Astrocyte (in vitro differentiated cells and primary cell): Measurements from ENCODE around the gene RNU11. TPM values are rescaled to one million over a fixed set of nuclear protein-coding genes. Genes with fewer than 3 reads are reported as not detected.

Experiments
- DNase-seq: peaks from one replicate; pipeline ENCODE4 v3.0.0-alpha.2; 2010; ENCODE audit warnings: low read depth
- FAIRE-seq: peaks from 2 replicates; lab custom pipeline; 2011; peaks lifted over from hg19 to GRCh38; lab: Jason Lieb, UNC
- H2AFZ ChIP-seq: 2 replicates; pipeline ENCODE4 v1.6.0; 2012; ENCODE audit warnings: low read depth, low read length, inconsistent platforms
- H3K27ac ChIP-seq: 2 replicates; pipeline ENCODE4 v1.5.1; 2011; ENCODE audit warnings: low read depth, low read length, inconsistent platforms
- H3K27me3 ChIP-seq: 2 replicates; pipeline ENCODE4 v1.6.0; 2011; ENCODE audit warnings: low read length, inconsistent platforms; ENCODE audit not compliant: insufficient read depth
- H3K36me3 ChIP-seq: 2 replicates; pipeline ENCODE4 v1.5.1; 2011; ENCODE audit warnings: low read length, inconsistent platforms; ENCODE audit not compliant: insufficient read depth
- H3K4me1 ChIP-seq: 2 replicates; pipeline ENCODE4 v1.5.1; 2011; ENCODE audit warnings: low read length, inconsistent platforms; ENCODE audit not compliant: insufficient read depth
- H3K4me2 ChIP-seq: 2 replicates; pipeline ENCODE4 v1.6.0; 2012; ENCODE audit warnings: low read length, inconsistent platforms
- H3K4me3 ChIP-seq: 2 replicates; pipeline ENCODE4 v1.5.1; 2011; ENCODE audit warnings: low read depth, mild to moderate bottlenecking, low read length, inconsistent platforms; ENCODE audit not compliant: insufficient read depth
- H3K79me2 ChIP-seq: 2 replicates; pipeline ENCODE4 v1.6.0; 2012; ENCODE audit warnings: mild to moderate bottlenecking, low read length, inconsistent platforms; ENCODE audit not compliant: insufficient read depth
- H3K9ac ChIP-seq: 2 replicates; pipeline ENCODE4 v1.6.0; 2012; ENCODE audit warnings: mild to moderate bottlenecking, low read length, inconsistent platforms
- H3K9me3 ChIP-seq: 2 replicates; pipeline ENCODE4 v1.5.1; 2012; ENCODE audit warnings: low read depth, mild to moderate bottlenecking, low read length, inconsistent platforms; ENCODE audit not compliant: insufficient read depth
- H4K20me1 ChIP-seq: 2 replicates; pipeline ENCODE4 v1.6.0; 2012; ENCODE audit warnings: low read length, inconsistent platforms; ENCODE audit not compliant: insufficient read depth
- H3K27ac Mint-ChIP-seq: one replicate; pipeline ENCODE4 v1.8.0; 2021; ENCODE audit warnings: mild to moderate bottlenecking, mixed read lengths; ENCODE audit not compliant: unreplicated experiment
- H3K27me3 Mint-ChIP-seq: one replicate; pipeline ENCODE4 v1.8.0; 2021; ENCODE audit warnings: low read depth, mixed read lengths; ENCODE audit not compliant: unreplicated experiment
- H3K36me3 Mint-ChIP-seq: one replicate; pipeline ENCODE4 v1.8.0; 2021; ENCODE audit warnings: low read depth, mixed read lengths; ENCODE audit not compliant: unreplicated experiment
- H3K4me1 Mint-ChIP-seq: one replicate; pipeline ENCODE4 v1.8.0; 2021; ENCODE audit warnings: low read depth, mixed read lengths; ENCODE audit not compliant: unreplicated experiment
- H3K4me3 Mint-ChIP-seq: one replicate; pipeline ENCODE4 v1.8.0; 2021; ENCODE audit warnings: mild to moderate bottlenecking, moderate library complexity, mixed read lengths; ENCODE audit not compliant: unreplicated experiment
- H3K9me3 Mint-ChIP-seq: one replicate; pipeline ENCODE4 v1.8.0; 2021; ENCODE audit warnings: mild to moderate bottlenecking, mixed read lengths; ENCODE audit not compliant: unreplicated experiment
- EZH2 ChIP-seq: IDR thresholded peaks from 2 replicates; pipeline ENCODE4 v1.6.1; 2012; ENCODE audit warnings: mild to moderate bottlenecking, low read length, inconsistent platforms; ENCODE audit not compliant: insufficient read depth
- total RNA-seq: library from RNA; stranded (reverse); gene quantifications from 2 replicates; pipeline ENCODE4 v1.2.1, GENCODE V29; 2021
- TF ChIP-seq, protein P1 (sequence below): IDR thresholded peaks from 2 replicates; pipeline ENCODE4 v1.5.1; 2011; ENCODE audit warnings: low read depth, mild to moderate bottlenecking, inconsistent platforms, low read length, moderate library complexity; ENCODE audit not compliant: insufficient read depth

The RNU11 gene
- total RNA-seq, 1 donor from 2014 or later, result not detected

DNA sequence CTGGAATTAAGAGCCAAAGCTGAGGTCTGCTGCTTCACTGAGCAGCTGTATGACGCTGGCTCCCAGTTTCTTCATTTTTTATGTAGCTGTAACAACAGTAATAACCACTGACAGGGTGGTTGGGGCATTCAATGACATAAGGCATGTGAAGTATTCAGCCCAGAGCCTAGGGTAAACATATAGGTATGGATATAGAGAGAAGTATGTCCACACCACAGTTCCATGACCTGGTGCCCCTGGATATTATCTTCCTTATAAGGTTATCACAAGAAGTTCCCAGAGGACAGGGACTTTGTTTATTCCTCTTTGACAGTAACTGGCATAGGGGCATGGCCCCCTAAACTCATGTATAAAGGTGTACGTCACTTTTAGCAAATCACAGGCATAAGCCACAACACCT is 41.6 kb upstream of the RNU11 start:
- H3K9me3 ChIP-seq, result no peaks in the 10 kb centered on the region
- no peak overlapping the region for H3K4me3 Mint-ChIP-seq
- no peak overlapping the region for H3K27ac Mint-ChIP-seq
- no peaks in the 10 kb centered on the region for H3K79me2 ChIP-seq
- H3K4me1 ChIP-seq, result peaks cover 7% of the 10 kb centered on the region
- no peaks in the 10 kb centered on the region for H3K9me3 Mint-ChIP-seq
- no peak overlapping the region for H2AFZ ChIP-seq
- TF ChIP-seq, protein P1, sequence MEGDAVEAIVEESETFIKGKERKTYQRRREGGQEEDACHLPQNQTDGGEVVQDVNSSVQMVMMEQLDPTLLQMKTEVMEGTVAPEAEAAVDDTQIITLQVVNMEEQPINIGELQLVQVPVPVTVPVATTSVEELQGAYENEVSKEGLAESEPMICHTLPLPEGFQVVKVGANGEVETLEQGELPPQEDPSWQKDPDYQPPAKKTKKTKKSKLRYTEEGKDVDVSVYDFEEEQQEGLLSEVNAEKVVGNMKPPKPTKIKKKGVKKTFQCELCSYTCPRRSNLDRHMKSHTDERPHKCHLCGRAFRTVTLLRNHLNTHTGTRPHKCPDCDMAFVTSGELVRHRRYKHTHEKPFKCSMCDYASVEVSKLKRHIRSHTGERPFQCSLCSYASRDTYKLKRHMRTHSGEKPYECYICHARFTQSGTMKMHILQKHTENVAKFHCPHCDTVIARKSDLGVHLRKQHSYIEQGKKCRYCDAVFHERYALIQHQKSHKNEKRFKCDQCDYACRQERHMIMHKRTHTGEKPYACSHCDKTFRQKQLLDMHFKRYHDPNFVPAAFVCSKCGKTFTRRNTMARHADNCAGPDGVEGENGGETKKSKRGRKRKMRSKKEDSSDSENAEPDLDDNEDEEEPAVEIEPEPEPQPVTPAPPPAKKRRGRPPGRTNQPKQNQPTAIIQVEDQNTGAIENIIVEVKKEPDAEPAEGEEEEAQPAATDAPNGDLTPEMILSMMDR, result no peak
- no peak for TF ChIP-seq EZH2
- no peak overlapping the region for H3K9ac ChIP-seq
- no peak overlapping the region for H3K27ac ChIP-seq
- H3K36me3 ChIP-seq, result peaks cover 23% of the 10 kb centered on the region
- no peaks in the 10 kb centered on the region for H3K27me3 Mint-ChIP-seq
- H3K4me1 Mint-ChIP-seq, result peaks cover 8% of the 10 kb centered on the region
- H4K20me1 ChIP-seq, result peaks cover 8% of the 10 kb centered on the region
- H3K4me2 ChIP-seq, result no peak overlapping the region
- no peak overlapping the region for H3K4me3 ChIP-seq
- no peak for FAIRE-seq
- H3K36me3 Mint-ChIP-seq, result peaks cover 1% of the 10 kb centered on the region
- DNase-seq, result no peak
- no peaks in the 10 kb centered on the region for H3K27me3 ChIP-seq

DNA sequence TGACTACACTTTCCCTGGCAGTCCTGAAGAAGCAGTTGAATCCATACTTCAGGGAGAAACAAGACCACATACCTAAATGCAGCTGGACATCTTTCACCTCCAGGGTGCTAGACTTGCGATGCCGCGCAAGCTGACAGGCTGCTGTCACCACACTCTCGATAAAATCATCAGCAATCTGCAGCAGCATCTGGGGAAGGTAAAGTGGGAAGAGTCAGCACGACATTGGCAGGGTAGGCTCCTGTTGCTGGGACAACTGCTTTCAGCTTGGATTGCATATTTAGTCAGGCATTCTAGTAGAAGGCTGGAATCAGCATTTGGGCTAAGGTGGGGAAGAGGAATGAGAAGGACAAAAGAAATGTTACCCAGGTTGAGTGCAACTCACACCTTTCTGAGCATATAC is 35.2 kb upstream of the RNU11 start:
- Histone ChIP-seq H3K4me3 (no peak overlapping the region), H3K27ac (no peak overlapping the region), H3K9ac (no peak overlapping the region), H3K9me3 (no peaks in the 10 kb centered on the region), H3K4me2 (no peak overlapping the region), H3K27me3 (no peaks in the 10 kb centered on the region), H3K4me1 (no peaks in the 10 kb centered on the region), H3K36me3 (peaks cover 16% of the 10 kb centered on the region), H3K79me2 (no peaks in the 10 kb centered on the region), H4K20me1 (no peaks in the 10 kb centered on the region), H2AFZ (no peak overlapping the region)
- no peak overlapping the region for H3K4me3 Mint-ChIP-seq
- H3K9me3 Mint-ChIP-seq, result no peaks in the 10 kb centered on the region
- FAIRE-seq (no peak), DNase-seq (no peak)
- no peaks in the 10 kb centered on the region for H3K27me3 Mint-ChIP-seq
- peaks cover 8% of the 10 kb centered on the region for H3K36me3 Mint-ChIP-seq
- TF ChIP-seq EZH2, result no peak
- TF ChIP-seq, protein P1, result no peak
- H3K4me1 Mint-ChIP-seq, result no peaks in the 10 kb centered on the region
- H3K27ac Mint-ChIP-seq, result no peak overlapping the region

DNA sequence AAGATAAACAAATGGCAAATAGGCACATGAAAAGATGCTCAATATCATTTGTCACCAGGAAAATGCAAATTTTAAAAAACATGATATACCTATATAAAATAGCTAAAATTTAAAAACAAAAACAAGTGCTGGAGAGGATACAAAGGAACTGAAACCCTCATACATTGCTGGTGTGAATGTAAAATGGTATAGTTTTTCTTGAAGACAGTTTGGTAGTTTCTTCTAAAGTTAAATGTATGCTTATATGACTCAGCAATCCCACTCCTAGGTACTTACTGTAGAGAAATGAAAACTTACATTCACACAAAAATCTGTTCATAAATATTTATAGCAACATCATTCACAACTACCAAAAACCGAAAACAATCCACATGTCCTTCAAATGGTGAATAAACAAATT is 16.7 kb upstream of the RNU11 start:
- no peak overlapping the region for H3K4me3 ChIP-seq

More for the DNA sequence above, 16.7 kb upstream of the RNU11 start:
- H3K4me1 ChIP-seq, result no peaks in the 10 kb centered on the region
- H3K9ac ChIP-seq, result no peak overlapping the region
- no peak overlapping the region for H2AFZ ChIP-seq
- no peak for DNase-seq
- no peaks in the 10 kb centered on the region for H3K27me3 ChIP-seq
- no peak overlapping the region for H3K27ac ChIP-seq
- TF ChIP-seq EZH2, result no peak
- TF ChIP-seq, protein P1, result no peak
- H3K79me2 ChIP-seq, result no peaks in the 10 kb centered on the region
- H3K36me3 Mint-ChIP-seq, result peaks cover 4% of the 10 kb centered on the region
- H3K36me3 ChIP-seq, result no peaks in the 10 kb centered on the region
- no peak overlapping the region for H3K4me3 Mint-ChIP-seq
- FAIRE-seq, result no peak
- H3K4me1 Mint-ChIP-seq, result no peaks in the 10 kb centered on the region
- no peaks in the 10 kb centered on the region for H3K9me3 ChIP-seq
- H4K20me1 ChIP-seq, result no peaks in the 10 kb centered on the region
- no peak overlapping the region for H3K27ac Mint-ChIP-seq
- no peak overlapping the region for H3K4me2 ChIP-seq
- H3K27me3 Mint-ChIP-seq, result no peaks in the 10 kb centered on the region
- no peaks in the 10 kb centered on the region for H3K9me3 Mint-ChIP-seq
